HG02798 (cell line): ENCODE data around the gene NR2C2.
"Not testable (repeated sequence)": the region's sequence is repeated elsewhere in the genome, so short reads cannot be mapped to it uniquely, and the experiment has no call there.

ENCODE experiments used
- ATAC-seq: cut with Tn5 transposase; IDR thresholded peaks from one replicate; pipeline ENCODE4 v1.9.1; 2021; ENCODE audit warnings: mild to moderate bottlenecking; ENCODE audit not compliant: unreplicated experiment, poor library complexity

Gene NR2C2

DNA sequence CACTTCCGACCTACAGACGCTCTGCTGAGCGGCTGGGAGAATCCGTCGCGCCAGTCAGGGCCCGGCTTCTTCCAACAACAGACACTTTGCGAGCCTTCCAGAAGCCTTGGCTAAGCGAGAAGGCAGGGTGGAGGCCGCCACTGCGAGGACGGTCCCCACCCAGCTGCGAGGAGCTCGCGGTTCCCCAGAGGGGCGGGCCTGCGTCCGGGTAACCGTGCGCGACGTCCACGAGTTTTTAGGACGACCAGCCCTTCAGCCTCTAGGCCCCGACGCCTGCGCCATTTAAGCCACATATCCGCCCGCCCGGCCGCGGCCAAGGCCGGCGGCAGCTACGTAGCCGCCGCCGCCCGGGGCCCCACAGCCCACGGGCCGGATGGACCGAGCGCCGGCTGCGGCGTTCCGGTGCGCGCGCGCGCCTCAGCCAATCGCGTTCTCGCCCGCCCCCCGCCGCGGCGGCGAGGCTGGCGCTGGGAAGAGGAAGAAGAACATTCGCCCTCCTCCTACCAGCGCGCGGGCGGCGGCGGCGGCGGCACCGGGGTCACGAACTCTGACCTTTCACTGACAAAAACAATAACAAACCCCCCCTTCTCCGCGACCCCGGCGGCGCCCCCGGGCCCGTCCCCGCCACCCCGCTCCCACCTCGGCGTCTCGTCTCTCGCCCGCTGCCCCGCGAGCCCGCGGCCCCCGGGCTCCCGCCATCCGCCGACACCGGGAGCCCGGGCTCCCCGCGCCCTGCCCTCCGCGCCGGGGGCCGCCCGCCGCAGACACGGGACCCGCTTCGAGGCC is at the start of gene NR2C2:
TSS of gene NR2C2 (plus strand) at position 484 of the 786 bp plus-strand sequence. CDS start 56,332 bp downstream, outside the sequence.
- ATAC-seq = peak; percentile 65

DNA sequence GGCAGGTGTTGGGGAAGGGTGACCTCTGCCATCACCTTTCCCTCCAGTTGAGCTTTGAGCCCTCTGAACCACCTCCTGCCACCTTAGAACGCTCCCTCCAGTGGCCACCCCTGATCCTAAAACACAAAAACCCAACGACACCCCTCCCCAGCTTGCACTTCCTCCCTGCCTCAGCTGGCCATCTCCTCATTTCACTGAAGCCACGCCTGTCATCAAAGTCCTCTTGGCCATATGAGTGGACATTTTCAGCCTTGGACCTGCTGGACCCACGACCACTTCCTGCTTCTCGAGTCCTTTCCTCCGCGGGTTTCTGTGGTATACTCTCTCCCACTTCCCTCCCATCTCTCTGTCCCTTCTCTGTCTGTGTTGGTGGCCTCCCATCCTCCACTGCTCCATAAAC is 48.5 kb upstream of the NR2C2 start:
- ATAC-seq = no peak

DNA sequence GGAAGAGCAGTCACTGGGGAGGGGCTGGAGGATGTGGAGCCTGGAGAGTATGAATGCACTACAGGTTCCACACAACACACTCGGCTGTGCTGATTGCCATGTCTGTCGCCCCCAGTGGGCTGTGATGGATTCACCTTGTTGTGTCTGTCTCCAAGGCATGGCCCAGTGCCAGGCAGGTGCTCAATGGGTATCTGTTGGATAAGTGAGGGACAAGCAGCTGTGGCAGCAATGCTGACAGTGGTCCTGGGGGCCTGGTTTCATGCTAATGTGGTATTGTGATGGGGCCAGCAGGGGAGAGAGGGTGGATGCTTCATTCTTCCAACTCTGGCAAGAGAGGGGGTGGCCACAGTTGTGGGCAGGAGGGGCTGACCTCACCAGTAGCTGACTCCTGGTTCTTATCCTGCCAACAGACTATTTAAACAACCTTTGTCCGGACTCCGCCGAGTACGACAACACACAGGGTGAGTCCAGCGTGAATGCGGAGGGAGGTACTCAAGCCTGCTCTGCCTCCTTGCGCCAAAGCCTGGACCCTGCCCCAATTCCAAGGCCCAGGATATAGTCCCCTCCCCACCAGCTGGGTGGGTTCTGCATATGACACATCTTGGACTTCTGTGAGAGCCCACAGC is 47.3 kb upstream of the NR2C2 start:
- ATAC-seq = no peak

DNA sequence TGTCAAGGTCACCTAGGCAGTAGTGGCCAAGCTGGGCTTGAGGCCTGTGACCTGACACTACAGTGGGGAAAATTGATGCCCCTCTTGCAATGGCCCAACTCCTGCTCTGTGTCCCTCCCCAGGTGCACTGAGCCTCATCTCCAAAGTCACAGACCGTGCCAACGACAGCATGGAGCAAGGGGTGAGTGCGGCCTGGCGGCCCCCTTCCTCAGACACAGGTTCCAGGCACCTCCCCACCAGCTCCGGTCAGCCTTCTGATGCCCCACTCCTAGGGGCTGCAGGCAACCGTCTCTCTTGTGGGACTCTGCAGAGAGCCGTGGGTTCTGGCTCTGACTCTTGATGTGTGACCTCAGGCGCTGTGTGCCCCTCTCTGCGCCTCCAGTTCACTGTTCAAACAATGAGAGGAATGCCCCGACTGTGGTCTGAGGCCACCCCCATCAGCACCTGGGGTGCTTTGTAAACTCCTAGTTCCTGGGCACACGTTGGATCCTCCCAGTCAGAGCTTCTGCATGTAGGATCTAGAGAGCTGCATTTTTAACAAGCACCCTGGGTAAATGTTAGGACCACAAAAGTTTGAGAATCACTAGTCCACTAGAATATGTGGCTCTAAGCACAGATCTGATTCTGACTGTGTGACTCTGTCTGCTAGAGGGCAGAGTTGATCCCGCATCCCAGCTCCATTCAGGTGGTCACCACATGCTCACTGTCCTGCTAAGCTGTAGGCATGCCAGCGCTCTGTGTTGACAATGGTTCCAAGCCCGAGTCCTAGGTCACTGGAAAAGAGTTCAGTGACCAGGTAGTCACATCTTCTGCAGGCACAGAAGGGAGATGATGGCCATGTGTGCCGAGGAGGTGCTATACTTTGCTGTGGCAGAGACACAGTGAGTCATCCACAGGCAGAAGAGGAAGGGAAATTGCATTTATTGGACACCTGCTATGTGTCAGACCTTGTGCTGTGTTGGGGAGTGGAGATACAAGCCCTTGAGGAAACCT is 46.2 kb upstream of the NR2C2 start:
- ATAC-seq = no peak

DNA sequence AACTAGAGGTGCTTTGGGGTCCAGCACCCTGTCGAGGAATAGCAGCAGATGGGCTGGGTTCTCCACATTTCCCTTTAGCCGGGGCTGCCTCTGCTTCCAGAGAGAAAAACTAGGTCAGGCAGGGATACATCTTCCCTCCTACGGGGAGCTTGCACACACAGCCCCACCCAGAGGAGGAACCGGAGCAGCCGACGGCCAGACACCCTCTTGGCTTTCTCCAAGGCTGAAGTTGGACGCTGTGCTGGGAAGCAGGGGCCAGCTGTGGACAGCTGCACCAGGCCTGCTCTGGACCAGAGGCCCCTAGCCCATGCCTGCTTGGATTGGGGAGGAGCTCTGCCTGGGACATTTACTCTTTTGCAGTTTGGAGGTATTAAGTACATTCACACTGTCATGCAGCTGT is 44.7 kb upstream of the NR2C2 start:
- no peak for ATAC-seq

DNA sequence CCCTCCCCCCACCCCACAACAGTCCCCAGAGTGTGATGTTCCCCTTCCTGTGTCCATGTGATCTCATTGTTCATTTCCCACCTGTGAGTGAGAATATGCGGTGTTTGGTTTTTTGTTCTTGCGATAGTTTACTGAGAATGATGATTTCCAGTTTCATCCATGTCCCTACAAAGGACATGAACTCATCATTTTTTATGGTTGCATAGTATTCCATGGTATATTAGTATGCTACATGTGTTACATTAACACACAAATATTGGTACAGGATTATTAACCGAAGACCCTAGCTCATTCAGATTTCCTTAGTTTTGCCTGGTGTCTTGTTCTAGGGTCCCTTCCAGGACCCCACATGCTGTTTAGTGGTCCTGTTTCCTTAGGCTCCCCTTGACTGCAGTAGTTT is 43.9 kb upstream of the NR2C2 start:
- not testable (repeated sequence) for ATAC-seq

DNA sequence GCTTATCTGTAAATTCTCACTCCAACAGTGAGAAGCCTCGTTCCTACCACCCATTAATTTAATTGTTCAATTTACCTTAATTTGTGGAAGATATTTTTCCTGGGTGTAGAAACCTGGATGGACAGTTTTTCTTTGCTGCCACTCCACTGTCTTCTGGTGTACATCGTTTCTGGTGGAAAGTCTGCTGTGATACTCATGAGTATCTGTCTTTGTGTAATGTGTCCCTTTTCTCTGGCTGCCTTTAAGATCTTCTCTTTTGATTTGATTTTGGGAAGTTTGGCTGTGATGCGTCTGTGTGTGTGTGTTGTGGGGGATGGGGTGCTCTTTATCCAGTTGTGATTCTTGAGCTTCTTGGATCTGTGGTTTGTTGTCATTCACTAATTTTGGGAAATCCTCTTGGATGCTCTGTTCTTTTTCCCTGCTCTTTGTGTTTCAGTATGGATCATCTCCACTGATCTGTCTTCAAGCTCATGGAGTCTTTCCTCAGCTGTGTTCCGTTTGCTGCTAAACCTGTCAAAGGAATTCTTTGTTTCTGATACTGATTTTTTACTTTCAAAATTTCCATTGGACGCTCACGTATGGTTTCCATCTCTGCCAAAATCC is 42.2 kb upstream of the NR2C2 start:
- ATAC-seq = no peak

DNA sequence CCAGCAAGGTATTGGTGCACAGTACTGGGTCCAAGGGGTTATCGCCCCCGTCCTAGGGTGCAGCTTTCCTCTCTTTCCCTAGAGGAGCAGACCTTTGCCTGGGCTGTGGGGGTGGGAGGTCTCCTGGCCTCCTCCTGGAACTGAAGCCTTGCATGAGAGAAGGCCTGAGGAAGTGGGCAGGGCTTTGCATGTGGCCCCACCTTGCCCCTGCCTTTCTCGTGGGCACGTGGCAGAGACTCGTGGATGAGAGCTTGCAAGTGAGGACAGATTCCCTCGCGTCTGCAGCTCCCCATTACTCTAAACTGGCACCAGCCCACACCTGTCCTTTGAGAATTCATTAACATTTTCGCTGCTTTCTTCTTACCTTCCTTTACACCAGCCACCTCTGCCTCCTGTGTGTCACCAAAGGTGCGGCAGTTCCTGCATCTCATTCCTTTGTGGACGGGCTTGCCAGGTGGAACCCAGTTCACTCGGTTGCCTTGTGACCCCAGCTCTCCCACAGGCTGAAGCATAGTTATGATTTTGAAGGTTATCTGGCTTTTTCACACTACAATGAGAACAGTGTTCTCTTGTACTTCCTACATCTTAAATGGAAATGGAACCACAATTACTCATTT is 40.9 kb upstream of the NR2C2 start:
- no peak for ATAC-seq

DNA sequence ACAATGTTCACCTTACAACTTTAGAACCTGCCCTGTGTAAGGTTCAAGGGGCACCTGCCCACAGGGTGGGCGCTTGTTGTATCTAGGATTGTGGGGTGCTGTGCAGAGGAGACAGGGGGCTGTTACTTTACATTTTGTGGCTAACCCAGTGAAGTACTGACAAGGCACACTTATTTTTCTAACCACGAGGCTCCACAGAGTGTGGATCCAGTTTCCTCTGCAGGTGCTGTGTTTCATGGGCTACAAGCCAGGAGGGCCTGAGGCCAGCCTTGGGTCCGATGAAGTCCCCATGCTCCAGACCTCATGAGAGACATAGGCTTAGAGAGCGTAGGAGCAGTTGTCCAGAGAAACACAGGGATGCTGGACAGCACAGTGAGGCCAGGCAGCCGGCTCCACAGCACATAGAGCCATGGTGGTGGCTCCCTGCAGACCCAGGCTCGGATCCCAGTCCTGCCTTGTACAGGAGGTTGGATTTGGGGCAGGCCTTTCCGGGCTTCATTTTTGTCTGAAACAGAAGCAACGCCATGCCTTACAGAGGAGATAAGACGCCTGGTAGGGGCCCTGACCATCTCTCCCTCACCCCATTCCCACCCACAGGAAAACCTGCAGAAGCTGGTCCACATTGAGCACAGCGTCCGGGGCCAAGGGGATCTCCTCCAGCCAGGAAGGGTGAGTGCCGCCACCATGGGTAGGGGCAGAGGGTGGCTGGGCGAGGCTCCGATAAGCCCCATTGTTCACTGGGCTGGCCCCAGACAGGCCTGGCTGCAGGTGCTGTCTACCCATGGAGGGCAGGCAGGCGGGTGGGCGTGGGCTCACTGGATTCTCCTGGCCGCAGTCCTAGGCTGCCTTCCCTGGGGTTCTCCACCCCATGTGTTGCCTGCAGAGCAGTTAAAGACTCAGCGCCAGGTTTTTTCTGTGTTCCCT is 40.1 kb upstream of the NR2C2 start:
- ATAC-seq = no peak

DNA sequence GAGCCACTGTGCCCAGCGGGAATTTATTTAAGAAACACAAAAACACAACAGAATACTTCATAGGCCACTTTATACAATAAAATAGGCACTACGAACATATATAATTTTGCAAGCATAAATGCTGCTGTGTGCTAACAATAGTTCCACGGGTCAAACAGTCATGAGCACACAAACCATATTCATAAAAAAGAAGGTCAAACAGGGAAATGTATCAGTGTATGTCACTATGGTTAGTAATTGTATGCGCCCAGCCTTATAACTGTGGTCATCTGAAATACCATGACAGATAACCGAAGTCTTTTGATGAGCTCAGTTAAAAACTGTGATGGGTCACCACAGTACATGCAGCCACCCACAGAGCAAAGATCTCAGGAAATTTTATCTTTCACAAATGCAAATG is 38.1 kb upstream of the NR2C2 start:
- ATAC-seq = no peak

DNA sequence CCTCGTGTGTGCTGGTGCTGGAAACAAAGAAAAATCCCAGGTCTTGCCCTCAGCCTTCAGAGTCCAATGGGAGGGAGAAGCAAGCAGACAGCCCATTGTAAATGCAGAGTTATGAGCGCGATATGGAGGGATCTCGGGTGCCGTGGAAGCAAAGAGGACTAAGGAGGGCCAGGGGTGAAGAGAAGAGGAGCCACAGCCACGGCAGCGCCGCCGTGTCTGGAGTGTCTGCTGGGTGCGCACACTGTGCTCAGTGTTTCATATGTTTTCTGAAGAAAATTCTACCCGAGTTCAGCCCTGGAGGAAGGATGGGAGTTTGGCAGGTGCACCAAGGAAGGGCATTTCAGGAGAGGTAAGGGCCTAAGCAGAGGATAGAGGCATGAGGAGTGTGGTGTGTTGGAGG is 35.7 kb upstream of the NR2C2 start:
- no peak for ATAC-seq

DNA sequence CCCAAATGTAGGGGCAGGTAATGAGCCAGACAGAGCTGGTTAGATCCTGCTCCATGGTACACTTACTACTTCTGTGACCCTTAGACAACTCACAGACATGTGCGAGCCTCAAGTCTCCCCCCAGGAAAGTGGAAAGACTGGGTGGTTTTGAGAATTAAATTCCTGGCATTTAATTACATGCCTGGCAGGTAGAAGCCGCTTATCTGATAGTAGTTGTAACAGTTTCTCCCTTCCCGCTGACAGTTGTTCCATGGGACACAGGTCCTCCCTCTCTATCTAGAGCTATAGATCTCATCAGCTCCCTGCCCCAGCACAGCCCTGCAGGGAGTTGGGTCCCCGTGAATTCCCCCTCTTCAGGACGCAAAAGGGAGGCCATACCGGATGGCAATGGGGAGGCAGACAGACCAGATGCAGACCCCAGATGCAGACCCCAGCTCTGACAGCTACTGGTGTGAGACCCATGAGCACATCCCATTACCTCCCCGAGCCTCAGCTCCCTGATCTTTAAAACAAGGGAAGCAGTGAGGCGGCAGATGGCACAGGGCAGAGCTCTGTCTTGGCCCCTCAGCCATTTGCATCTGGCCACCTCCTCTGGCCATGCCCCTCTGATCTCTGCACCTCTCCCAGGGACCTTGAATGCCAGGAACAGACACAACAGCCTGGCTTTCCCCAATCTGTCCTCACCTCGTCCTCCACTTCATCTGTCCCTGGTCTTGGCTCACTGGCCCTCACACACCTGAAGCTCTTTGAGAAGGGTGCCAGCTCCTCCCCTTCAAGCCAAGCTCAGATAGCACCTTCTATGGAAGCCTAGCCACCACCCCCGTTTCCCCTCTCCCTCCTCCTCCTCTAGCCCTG is 34.1 kb upstream of the NR2C2 start:
- ATAC-seq = no peak

DNA sequence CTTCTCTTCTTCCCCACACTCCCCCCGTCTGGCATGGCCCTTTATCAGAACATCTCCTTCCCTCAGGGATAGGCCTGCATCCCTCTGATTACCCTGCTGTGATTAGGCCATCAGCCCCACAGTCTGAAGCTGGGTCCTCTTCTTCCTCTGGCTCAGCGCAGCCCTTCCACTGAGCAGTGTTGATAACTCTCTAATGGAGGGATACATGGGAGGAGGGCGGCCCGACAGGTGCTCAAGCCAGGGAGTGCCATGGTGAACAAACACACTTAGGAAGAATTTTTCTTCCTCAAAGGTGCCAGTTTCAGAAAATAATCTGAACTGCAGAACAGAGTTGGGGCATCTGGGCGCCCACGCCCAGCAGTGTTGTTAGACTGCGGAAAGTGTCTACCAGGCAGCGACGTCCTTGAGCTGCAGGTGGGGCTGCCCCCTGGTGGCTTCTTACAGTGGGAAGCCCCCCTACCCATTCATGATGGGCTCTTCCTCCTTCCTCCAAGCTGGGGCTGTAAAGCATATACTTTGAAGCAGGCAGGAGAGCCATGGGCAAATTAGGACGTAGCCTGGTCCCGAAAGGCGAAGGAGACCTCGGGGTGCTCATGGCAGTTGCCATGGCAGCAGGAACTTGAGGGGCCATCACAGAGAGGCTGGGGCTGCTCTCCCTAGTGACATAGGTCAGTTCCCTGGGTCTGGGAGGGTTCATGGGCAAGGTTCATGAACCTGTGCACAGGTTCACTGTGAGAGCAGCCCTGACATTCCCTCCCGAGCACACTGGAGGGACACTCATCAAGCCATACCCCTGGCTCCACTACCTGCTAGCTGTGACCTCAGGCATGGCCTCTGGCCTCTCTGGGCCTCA is 33.2 kb upstream of the NR2C2 start:
- ATAC-seq = no peak

DNA sequence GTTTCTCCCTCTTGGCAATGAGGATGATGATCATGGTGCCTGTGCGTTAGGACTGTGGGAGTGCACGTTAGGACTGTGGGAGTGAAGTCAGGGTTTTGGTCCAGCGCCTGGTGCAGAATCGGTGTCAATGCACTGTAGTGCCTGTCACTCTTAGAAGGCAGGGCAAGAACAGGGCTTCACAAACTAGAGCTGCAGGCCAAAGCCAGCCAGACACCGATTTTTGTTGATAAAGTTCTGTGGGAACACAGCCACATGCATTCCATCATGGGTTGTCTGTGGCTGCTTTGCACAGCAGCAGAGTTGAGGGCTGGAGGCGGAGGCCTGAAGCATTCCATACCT is 32.6 kb upstream of the NR2C2 start:
- ATAC-seq = no peak

DNA sequence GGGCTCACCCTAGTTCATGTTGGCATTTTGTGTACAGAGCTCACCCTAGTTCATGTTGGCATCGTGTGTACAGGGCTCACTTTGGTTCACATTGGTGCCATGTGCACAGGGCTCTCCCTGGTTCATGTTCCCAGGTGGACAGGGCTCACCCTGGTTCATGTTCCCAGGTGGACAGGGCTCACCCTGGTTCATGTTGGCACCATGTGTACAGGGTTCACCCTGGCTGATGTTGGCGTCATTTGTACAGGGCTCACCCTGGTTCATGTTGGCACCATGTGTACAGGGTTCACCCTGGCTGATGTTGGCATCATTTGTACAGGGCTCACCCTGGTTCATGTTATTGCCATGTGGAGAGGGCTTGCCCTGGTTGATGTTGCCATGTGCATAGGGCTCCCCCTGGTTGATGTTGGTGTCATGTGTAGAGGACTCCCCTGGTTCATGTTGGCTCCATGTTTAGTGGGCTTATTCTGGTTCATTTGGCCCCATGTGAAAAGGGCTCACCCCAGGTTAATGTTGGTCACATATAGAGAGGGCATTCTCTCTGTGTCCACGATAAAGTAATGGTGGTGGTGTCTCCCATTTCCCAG is 31.7 kb upstream of the NR2C2 start:
- no peak for ATAC-seq

DNA sequence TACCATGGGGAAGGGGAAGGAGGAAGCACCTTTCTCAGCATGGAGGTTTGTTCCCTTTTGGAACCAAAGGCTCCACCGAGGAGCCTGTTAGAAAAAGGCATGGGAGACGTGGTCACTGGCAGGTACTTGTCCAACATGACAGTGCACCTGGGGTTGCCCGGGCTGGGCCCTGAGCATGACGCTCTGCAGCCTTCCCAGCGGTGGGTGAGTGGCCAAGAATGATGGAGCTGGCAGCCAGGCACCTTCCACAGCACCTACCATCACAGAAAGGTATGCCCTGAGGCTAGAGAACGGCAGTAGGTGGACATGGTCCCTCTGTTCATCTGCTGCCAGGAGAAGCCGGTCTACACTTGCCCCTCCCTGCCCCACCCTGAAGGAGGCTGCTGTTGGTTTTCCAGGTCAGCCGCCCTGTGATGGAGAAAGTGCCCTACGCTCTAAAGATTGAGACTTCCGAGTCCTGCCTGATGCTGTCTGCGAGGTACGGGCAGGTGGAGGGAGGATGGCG is 29.0 kb upstream of the NR2C2 start:
- no peak for ATAC-seq

DNA sequence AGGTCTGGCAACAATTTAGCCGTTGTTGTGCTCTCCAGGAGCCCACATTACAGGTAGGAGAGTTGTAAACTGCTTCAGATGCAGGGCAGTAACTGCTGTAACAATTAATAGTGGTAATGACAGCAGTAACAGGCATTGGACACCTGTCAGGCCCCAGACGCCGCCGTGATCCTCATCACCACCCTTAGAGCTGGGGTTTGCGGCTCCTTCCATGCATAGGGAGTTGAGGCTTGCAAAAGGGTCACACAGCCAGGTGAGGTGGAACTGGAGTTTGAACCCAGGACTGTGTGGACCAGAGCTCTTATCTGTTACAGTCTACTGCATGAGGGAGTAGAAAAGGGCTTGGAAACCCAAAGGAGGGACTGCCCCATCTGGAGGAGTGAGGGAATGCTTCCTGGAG is 26.8 kb upstream of the NR2C2 start:
- no peak for ATAC-seq
